SH-SY5Y (cell line): ENCODE data around the gene CAP1.

Experiments used
- GATA2 ChIP-seq: IDR thresholded peaks from 2 replicates; pipeline ENCODE4 v1.6.1; 2011; ENCODE audit warnings: mild to moderate bottlenecking, low read depth, low read length
- GATA3 ChIP-seq: IDR thresholded peaks from 2 replicates; pipeline ENCODE4 v1.6.1; 2011; ENCODE audit warnings: low read depth, mild to moderate bottlenecking, low read length, moderate library complexity

DNA sequence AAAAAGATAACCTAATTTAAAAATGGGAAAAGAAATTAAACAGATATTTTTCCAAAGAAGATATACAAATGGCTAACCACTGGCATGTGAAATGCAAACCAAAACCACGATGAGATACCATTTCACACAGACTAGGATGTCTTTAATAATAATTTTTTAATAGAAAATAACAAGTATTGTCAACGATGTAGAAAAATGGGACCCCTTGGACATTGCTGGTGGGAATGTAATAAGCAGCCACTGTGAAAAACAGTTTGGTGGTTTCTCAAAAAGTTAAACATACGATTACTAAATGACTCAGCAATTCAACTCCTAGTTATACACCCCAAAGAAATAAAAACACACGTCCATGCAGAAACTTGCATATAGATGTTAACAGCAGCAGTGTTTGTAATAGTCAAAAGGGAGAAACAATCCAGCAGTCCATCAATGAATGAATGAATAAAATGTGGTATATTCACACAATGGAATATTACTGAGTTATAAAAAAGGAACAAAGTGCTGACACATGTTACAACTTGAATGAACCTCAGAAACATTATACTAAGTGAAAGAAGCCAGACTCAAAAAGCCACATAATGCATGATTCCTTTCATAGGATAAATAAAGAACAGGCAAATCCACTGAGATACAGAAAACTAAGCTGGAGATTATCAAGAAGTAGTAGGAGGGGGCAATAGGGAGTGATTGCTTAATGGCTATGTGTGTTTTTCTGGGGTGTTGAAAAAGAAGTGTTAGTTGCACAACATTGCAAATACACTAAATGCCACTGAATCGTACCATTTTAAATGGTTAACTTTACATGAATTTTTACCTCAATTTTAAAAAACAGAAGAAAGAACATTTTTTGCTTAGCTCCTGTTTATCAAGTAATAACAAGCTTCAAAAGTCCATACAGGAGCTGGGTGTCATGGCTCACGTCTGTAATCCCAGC, 52.4 kb downstream of the CAP1 start:
- no peak for TF ChIP-seq GATA3
- TF ChIP-seq GATA2: no peak
